Measurements from ENCODE around the gene PIK3CB. TPM values are rescaled to one million over a fixed set of nuclear protein-coding genes. Genes with fewer than 3 reads are reported as not detected.
A peak's percentile ranks its signal among the peaks of the same experiment; 100 is the strongest.
"Not testable (repeated sequence)": the region's sequence is repeated elsewhere in the genome, so short reads cannot be mapped to it uniquely, and the experiment has no call there.

PIK3CB gene
- total RNA-seq, 1 donor from 2014 or later, result 14.2 TPM

GRCh38 chr3:138842483-138843188, 7.9 kb upstream of the PIK3CB start:
- no peak for DNase-seq
- TF ChIP-seq CTCF (IDR thresholded peaks at IDR 0.05; ENCODE audit: partially characterized antibody, unreplicated experiment), result no peak
- Mint-ChIP-seq H3K4me1 (ENCODE audit: low read depth, unreplicated experiment) (no peaks in the 10 kb centered on the region), H3K4me3 (ENCODE audit: unreplicated experiment) (no peak overlapping the region), H3K27ac (ENCODE audit: unreplicated experiment) (no peak overlapping the region), H3K36me3 (ENCODE audit: unreplicated experiment) (no peaks in the 10 kb centered on the region), H3K9me3 (ENCODE audit: unreplicated experiment) (no peaks in the 10 kb centered on the region), H3K27me3 (ENCODE audit: unreplicated experiment) (no peaks in the 10 kb centered on the region)

- H3K4me1 Mint-ChIP-seq (ENCODE audit: low read depth, unreplicated experiment); H3K4me3 Mint-ChIP-seq (ENCODE audit: unreplicated experiment); DNase-seq; H3K36me3 Mint-ChIP-seq (ENCODE audit: unreplicated experiment); H3K9me3 Mint-ChIP-seq (ENCODE audit: unreplicated experiment); H3K27ac Mint-ChIP-seq (ENCODE audit: unreplicated experiment); H3K27me3 Mint-ChIP-seq (ENCODE audit: unreplicated experiment): not testable (repeated sequence)
Measured at GRCh38 chr3:138838385-138838784, 3.7 kb upstream of the PIK3CB start.

GRCh38 chr3:138835846-138836245, 1.1 kb upstream of the PIK3CB start:
- peaks cover 10% of the 10 kb centered on the region for H3K4me1 Mint-ChIP-seq (ENCODE audit: low read depth, unreplicated experiment)
- H3K27me3 Mint-ChIP-seq (ENCODE audit: unreplicated experiment); DNase-seq; H3K4me3 Mint-ChIP-seq (ENCODE audit: unreplicated experiment); H3K27ac Mint-ChIP-seq (ENCODE audit: unreplicated experiment); H3K36me3 Mint-ChIP-seq (ENCODE audit: unreplicated experiment); H3K9me3 Mint-ChIP-seq (ENCODE audit: unreplicated experiment): not testable (repeated sequence)

- TF ChIP-seq CTCF (IDR thresholded peaks at IDR 0.05; ENCODE audit: partially characterized antibody, unreplicated experiment), result no peak
- DNase-seq, result no peak
- Mint-ChIP-seq H3K27me3 (ENCODE audit: unreplicated experiment) (peaks cover 6% of the 10 kb centered on the region), H3K27ac (ENCODE audit: unreplicated experiment) (peak overlapping the region; percentile 99), H3K36me3 (ENCODE audit: unreplicated experiment) (no peaks in the 10 kb centered on the region), H3K4me1 (ENCODE audit: low read depth, unreplicated experiment) (peaks cover 10% of the 10 kb centered on the region), H3K9me3 (ENCODE audit: unreplicated experiment) (peaks cover 9% of the 10 kb centered on the region), H3K4me3 (ENCODE audit: unreplicated experiment) (peak overlapping the region; percentile 96)
Measured at GRCh38 chr3:138835397-138835757, 649 bp upstream of the PIK3CB start.

GRCh38 chr3:138833899-138834595, 681 bp downstream of the PIK3CB start:
- DNase-seq, result no peak
- peaks cover 6% of the 10 kb centered on the region for H3K27me3 Mint-ChIP-seq (ENCODE audit: unreplicated experiment)
- TF ChIP-seq CTCF (IDR thresholded peaks at IDR 0.05; ENCODE audit: partially characterized antibody, unreplicated experiment), result peak; percentile 41
- peaks cover 10% of the 10 kb centered on the region for H3K4me1 Mint-ChIP-seq (ENCODE audit: low read depth, unreplicated experiment)
- peaks cover 9% of the 10 kb centered on the region for H3K9me3 Mint-ChIP-seq (ENCODE audit: unreplicated experiment)
- peaks cover 4% of the 10 kb centered on the region for H3K36me3 Mint-ChIP-seq (ENCODE audit: unreplicated experiment)
- H3K4me3 Mint-ChIP-seq (ENCODE audit: unreplicated experiment), result peak overlapping the region; percentile 90
- H3K27ac Mint-ChIP-seq (ENCODE audit: unreplicated experiment), result peak overlapping the region; percentile 46

GRCh38 chr3:138832473-138833057, 2.2 kb downstream of the PIK3CB start:
- H3K4me1 Mint-ChIP-seq (ENCODE audit: low read depth, unreplicated experiment), result peaks cover 10% of the 10 kb centered on the region
- H3K27me3 Mint-ChIP-seq (ENCODE audit: unreplicated experiment); H3K27ac Mint-ChIP-seq (ENCODE audit: unreplicated experiment); H3K9me3 Mint-ChIP-seq (ENCODE audit: unreplicated experiment); H3K4me3 Mint-ChIP-seq (ENCODE audit: unreplicated experiment); H3K36me3 Mint-ChIP-seq (ENCODE audit: unreplicated experiment); DNase-seq: not testable (repeated sequence)
